GM10248 (cell line): ENCODE results near the gene MYCL.
"Not testable (repeated sequence)": the region's sequence is repeated elsewhere in the genome, so short reads cannot be mapped to it uniquely, and the experiment has no call there.

Experiments used
- CTCF ChIA-PET: fragments of 300-600 bp; sonication (Branson Sonifier 250); formaldehyde crosslinking; extraction: SDS; loops from one replicate; lab custom pipeline; 2021; ENCODE audit warnings: antibody characterized with exemption; lab: Yijun Ruan, JAX
- POLR2A ChIA-PET: fragments of 350-650 bp; sonication (Branson Sonifier 250); formaldehyde crosslinking; extraction: SDS; loops from one replicate; lab custom pipeline; 2020; ENCODE audit warnings: antibody characterized with exemption; lab: Yijun Ruan, JAX
- DNase-seq: peaks from one replicate; pipeline ENCODE4 v3.0.0; 2012; ENCODE audit errors: extremely low spot score
- CTCF ChIP-seq: IDR thresholded peaks from 2 replicates; pipeline ENCODE4 v1.5.1; 2012; ENCODE audit warnings: mild to moderate bottlenecking, low read depth; ENCODE audit errors: extremely low read depth, missing control alignments, control extremely low read depth

The MYCL gene

GRCh38 chr1:39882152-39882551 is 19.6 kb downstream of the MYCL start:
- CTCF ChIA-PET = interaction anchor here (0.9 to 6.8 kb wide), 8 partner anchors 14 to 457 kb away, joined by 3 to 38 read pairs (median 4); partner anchors contain the start of gene MYCL
- no peak for DNase-seq
- POLR2A ChIA-PET = no interaction called here
- no peak for TF ChIP-seq CTCF

- CTCF ChIA-PET = interaction anchor here (1.0 to 6.8 kb wide), 5 partner anchors 19 to 61 kb away, joined by 3 to 38 read pairs (median 5); partner anchors contain the start of gene MYCL
- POLR2A ChIA-PET = no interaction called here
These were observed 23.4 kb downstream of the MYCL start for GRCh38 chr1:39877980-39878956.

GRCh38 chr1:39877231-39877778 is 24.4 kb downstream of the MYCL start:
- CTCF ChIA-PET = interaction anchor here (1.2 to 6.8 kb wide), 4 partner anchors 24 to 60 kb away, joined by 4 to 38 read pairs (median 6); partner anchors contain the start of gene MYCL

More at GRCh38 chr1:39877980-39878956, 23.4 kb downstream of the MYCL start:
- no peak for TF ChIP-seq CTCF
- DNase-seq = no peak

GRCh38 chr1:39876144-39876543 is 25.6 kb downstream of the MYCL start:
- ChIA-PET POLR2A (no interaction called here), CTCF (interaction anchor here (6.8 kb wide), 1 partner anchor 25 kb away, joined by 38 read pairs; the partner anchor contains the start of gene MYCL)
- TF ChIP-seq CTCF = no peak
- DNase-seq = no peak

More at GRCh38 chr1:39877231-39877778, 24.4 kb downstream of the MYCL start:
- no peak for DNase-seq
- TF ChIP-seq CTCF = no peak
- POLR2A ChIA-PET = interaction anchor here (0.6 kb wide), 1 partner anchor 315 kb away, joined by 3 read pairs; no protein-coding TSS in a partner anchor

GRCh38 chr1:39872698-39873097 is 29.0 kb downstream of the MYCL start:
- POLR2A ChIA-PET = no interaction called here
- CTCF ChIA-PET = interaction anchor here (0.6 to 1.6 kb wide), 9 partner anchors 11 to 214 kb away, joined by 3 to 5 read pairs (median 3); partner anchors contain the start of gene TRIT1
- no peak for DNase-seq
- no peak for TF ChIP-seq CTCF

GRCh38 chr1:39871796-39872195 is 29.9 kb downstream of the MYCL start:
- TF ChIP-seq CTCF = no peak
- ChIA-PET POLR2A (no interaction called here), CTCF (interaction anchor here (1.1 to 1.6 kb wide), 4 partner anchors 10 to 214 kb away, joined by 4 to 5 read pairs (median 4); no protein-coding TSS in a partner anchor)
- DNase-seq = no peak

GRCh38 chr1:39871043-39871442 is 30.7 kb downstream of the MYCL start:
- POLR2A ChIA-PET, DNase-seq: not testable (repeated sequence)
- CTCF ChIA-PET = interaction anchor here (1.6 kb wide), 1 partner anchor 25 kb away, joined by 5 read pairs; no protein-coding TSS in a partner anchor

- CTCF ChIA-PET = interaction anchor here (1.0 kb wide), 1 partner anchor 11 kb away, joined by 4 read pairs; no protein-coding TSS in a partner anchor
- POLR2A ChIA-PET, DNase-seq: not testable (repeated sequence)
These were observed 32.1 kb downstream of the MYCL start for GRCh38 chr1:39869538-39870112.
